Measurements from ENCODE around the gene MMP7. TPM values are rescaled to one million over a fixed set of nuclear protein-coding genes. Genes with fewer than 3 reads are reported as not detected.

MMP7 gene
- total RNA-seq, 2 experiments from 2014 or later = not detected

DNA sequence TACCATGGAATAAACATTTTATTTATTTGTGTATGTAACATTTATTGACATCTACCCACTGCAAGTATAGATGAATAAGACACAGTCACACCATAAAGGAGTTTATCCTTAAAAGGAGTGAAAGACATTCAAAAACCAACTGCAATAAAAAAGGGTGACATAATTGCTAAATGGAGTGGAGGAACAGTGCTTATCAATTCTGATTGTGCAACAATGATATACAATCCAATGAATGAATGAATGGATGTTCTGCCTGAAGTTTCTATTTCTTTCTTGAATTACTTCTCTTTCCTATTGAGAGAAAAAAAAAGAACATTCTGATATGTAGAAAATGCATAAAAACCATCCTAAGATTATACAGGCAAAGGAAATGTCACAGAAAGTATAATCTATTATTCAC is 10.0 kb downstream of the MMP7 start:
- CTCF ChIA-PET (ENCODE audit: unreplicated experiment) = no interaction called here

DNA sequence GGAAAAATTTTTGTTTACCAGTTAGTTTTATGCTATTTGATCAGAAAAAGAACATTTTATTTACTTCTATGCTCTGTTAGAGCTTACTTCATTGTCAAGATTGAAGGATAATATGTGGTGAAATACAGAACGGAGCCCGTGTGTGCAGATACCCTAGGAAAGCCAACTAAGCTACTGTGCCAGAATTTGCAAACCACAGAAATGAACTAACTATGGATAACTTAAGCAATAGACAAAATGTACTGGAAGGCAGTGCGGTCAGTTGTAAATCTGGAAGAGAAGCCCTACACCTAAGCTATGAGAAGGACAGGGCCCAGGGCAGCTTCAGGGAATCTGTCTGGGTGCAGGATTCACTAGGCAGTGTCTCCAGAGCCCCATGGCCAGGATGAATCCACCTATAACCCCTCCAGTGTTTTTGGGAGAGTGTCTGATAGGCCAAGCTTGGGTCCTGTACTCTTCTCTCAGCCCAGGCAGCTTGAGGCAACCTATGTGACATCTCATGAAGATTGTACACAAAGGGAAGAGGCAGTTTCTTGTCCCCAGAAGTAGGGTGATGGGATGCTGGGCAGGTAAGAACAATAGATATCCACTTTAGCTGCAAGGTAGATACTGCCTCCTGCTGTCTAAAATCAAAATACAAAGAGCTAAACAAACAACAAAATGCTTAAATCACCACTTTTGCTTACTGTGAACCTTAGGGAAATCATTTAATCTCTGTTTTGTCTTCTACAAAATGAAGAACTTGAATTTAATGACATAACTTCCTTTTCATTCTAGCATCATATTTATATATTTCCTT is 12.1 kb downstream of the MMP7 start:
- Histone ChIP-seq H3K36me3 (ENCODE audit: insufficient read depth, low read length) (no peaks in the 10 kb centered on the region), H3K9me3 (ENCODE audit: low read length) (no peaks in the 10 kb centered on the region), H3K27ac (ENCODE audit: low read depth, low read length, poor library complexity, severe bottlenecking) (no peak overlapping the region), H3K4me2 (ENCODE audit: low read length) (no peak overlapping the region), H3K4me3 (ENCODE audit: low read depth, low read length, poor library complexity, severe bottlenecking) (no peak overlapping the region), H3K79me2 (ENCODE audit: insufficient read depth, low read depth, low read length) (no peaks in the 10 kb centered on the region), H3K9me2 (ENCODE audit: insufficient read depth, low read length) (no peaks in the 10 kb centered on the region), H2AFZ (ENCODE audit: low read length) (no peak overlapping the region), H3K4me1 (ENCODE audit: insufficient read depth, low read length, poor library complexity, severe bottlenecking) (peaks cover 5% of the 10 kb centered on the region), H4K20me1 (ENCODE audit: insufficient read depth, low read length) (no peaks in the 10 kb centered on the region)
- CTCF ChIA-PET (ENCODE audit: unreplicated experiment) = no interaction called here
- intact Hi-C loops (cut with micrococcal nuclease; ENCODE audit: unreplicated experiment) = no loop called here
- POLR2A ChIA-PET = interaction anchor here (0.6 to 1.5 kb wide), 4 partner anchors 12 to 150 kb away, joined by 3 to 4 read pairs (median 4); no protein-coding TSS in a partner anchor
- no TSS peak for BruUV-seq (replicated peaks)
- peak; percentile 21 for DNase-seq (ENCODE audit: low spot score)
- TF ChIP-seq EZH2phosphoT487 (IDR thresholded peaks at IDR 0.05; ENCODE audit: borderline replicate concordance, low read depth, low read length) = no peak
- TF ChIP-seq, protein P1, sequence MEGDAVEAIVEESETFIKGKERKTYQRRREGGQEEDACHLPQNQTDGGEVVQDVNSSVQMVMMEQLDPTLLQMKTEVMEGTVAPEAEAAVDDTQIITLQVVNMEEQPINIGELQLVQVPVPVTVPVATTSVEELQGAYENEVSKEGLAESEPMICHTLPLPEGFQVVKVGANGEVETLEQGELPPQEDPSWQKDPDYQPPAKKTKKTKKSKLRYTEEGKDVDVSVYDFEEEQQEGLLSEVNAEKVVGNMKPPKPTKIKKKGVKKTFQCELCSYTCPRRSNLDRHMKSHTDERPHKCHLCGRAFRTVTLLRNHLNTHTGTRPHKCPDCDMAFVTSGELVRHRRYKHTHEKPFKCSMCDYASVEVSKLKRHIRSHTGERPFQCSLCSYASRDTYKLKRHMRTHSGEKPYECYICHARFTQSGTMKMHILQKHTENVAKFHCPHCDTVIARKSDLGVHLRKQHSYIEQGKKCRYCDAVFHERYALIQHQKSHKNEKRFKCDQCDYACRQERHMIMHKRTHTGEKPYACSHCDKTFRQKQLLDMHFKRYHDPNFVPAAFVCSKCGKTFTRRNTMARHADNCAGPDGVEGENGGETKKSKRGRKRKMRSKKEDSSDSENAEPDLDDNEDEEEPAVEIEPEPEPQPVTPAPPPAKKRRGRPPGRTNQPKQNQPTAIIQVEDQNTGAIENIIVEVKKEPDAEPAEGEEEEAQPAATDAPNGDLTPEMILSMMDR (conservative IDR thresholded peaks at IDR 0.05; ENCODE audit: low read length) = peak; percentile 62

More for the DNA sequence above, 10.0 kb downstream of the MMP7 start:
- no peaks in the 10 kb centered on the region for H3K79me2 ChIP-seq (ENCODE audit: insufficient read depth, low read depth, low read length)
- no peaks in the 10 kb centered on the region for H3K9me3 ChIP-seq (ENCODE audit: low read length)
- POLR2A ChIA-PET = no interaction called here
- H3K9me2 ChIP-seq (ENCODE audit: insufficient read depth, low read length) = no peaks in the 10 kb centered on the region
- H3K4me3 ChIP-seq (ENCODE audit: low read depth, low read length, poor library complexity, severe bottlenecking) = no peak overlapping the region
- H3K4me2 ChIP-seq (ENCODE audit: low read length) = no peak overlapping the region
- H3K27ac ChIP-seq (ENCODE audit: low read depth, low read length, poor library complexity, severe bottlenecking) = no peak overlapping the region
- no peak for TF ChIP-seq EZH2phosphoT487 (IDR thresholded peaks at IDR 0.05; ENCODE audit: borderline replicate concordance, low read depth, low read length)
- TF ChIP-seq, protein P1 (conservative IDR thresholded peaks at IDR 0.05; ENCODE audit: low read length) = no peak
- no peaks in the 10 kb centered on the region for H4K20me1 ChIP-seq (ENCODE audit: insufficient read depth, low read length)
- no peak for DNase-seq (ENCODE audit: low spot score)
- intact Hi-C loops (cut with micrococcal nuclease; ENCODE audit: unreplicated experiment) = no loop called here
- BruUV-seq (replicated peaks) = no TSS peak
- no peaks in the 10 kb centered on the region for H3K36me3 ChIP-seq (ENCODE audit: insufficient read depth, low read length)
- H3K4me1 ChIP-seq (ENCODE audit: insufficient read depth, low read length, poor library complexity, severe bottlenecking) = peaks cover 5% of the 10 kb centered on the region
- H2AFZ ChIP-seq (ENCODE audit: low read length) = no peak overlapping the region

DNA sequence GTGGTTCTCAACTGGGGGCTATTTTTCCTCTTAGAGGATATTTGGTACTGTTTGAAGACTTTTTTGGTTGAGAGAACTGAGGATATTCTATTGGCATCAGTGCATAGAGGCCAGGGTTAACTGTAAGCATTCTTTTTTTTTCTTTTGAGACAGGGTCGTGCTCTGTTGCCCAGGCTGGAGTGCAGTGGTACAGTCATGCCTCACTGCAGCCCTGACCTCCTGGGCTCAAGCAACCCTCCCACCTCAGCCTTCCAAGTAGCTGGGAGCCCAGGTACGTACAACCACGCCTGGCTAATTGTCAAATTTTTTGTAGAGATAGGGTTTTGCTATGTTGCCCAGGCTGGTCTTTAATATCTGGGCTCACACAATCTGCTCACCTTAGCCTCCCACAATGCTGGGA is 12.9 kb downstream of the MMP7 start:
- H2AFZ ChIP-seq (ENCODE audit: low read length) = no peak overlapping the region
- H3K27ac ChIP-seq (ENCODE audit: low read depth, low read length, poor library complexity, severe bottlenecking) = no peak overlapping the region
- POLR2A ChIA-PET = interaction anchor here (0.6 to 1.5 kb wide), 3 partner anchors 11 to 74 kb away, joined by 3 to 4 read pairs (median 3); no protein-coding TSS in a partner anchor
- H3K4me2 ChIP-seq (ENCODE audit: low read length) = no peak overlapping the region
- H4K20me1 ChIP-seq (ENCODE audit: insufficient read depth, low read length) = no peaks in the 10 kb centered on the region
- CTCF ChIA-PET (ENCODE audit: unreplicated experiment) = no interaction called here
- TF ChIP-seq, protein P1 (conservative IDR thresholded peaks at IDR 0.05; ENCODE audit: low read length) = no peak
- no peak for TF ChIP-seq EZH2phosphoT487 (IDR thresholded peaks at IDR 0.05; ENCODE audit: borderline replicate concordance, low read depth, low read length)
- H3K9me3 ChIP-seq (ENCODE audit: low read length) = no peaks in the 10 kb centered on the region
- BruUV-seq (replicated peaks) = no TSS peak
- H3K4me1 ChIP-seq (ENCODE audit: insufficient read depth, low read length, poor library complexity, severe bottlenecking) = peaks cover under 1% of the 10 kb centered on the region
- intact Hi-C loops (cut with micrococcal nuclease; ENCODE audit: unreplicated experiment) = no loop called here
- no peaks in the 10 kb centered on the region for H3K9me2 ChIP-seq (ENCODE audit: insufficient read depth, low read length)
- no peak overlapping the region for H3K4me3 ChIP-seq (ENCODE audit: low read depth, low read length, poor library complexity, severe bottlenecking)
- H3K79me2 ChIP-seq (ENCODE audit: insufficient read depth, low read depth, low read length) = no peaks in the 10 kb centered on the region
- DNase-seq (ENCODE audit: low spot score) = no peak
- no peaks in the 10 kb centered on the region for H3K36me3 ChIP-seq (ENCODE audit: insufficient read depth, low read length)
